ENCODE results near the gene IFI6.
"Not testable (repeated sequence)": the region's sequence is repeated elsewhere in the genome, so short reads cannot be mapped to it uniquely, and the experiment has no call there.

Gene IFI6

GRCh38 chr1:27626031-27626935 lies 45.7 kb downstream of the IFI6 start:
- DNase-seq: no peak

GRCh38 chr1:27624467-27625178 lies 47.4 kb downstream of the IFI6 start:
- no peak for DNase-seq

- DNase-seq: peak; percentile 48
These were observed 48.4 kb downstream of the IFI6 start for GRCh38 chr1:27623327-27624212.

GRCh38 chr1:27622828-27623227 lies 49.2 kb downstream of the IFI6 start:
- DNase-seq: no peak

- no peak for DNase-seq
These were observed 50.7 kb downstream of the IFI6 start for GRCh38 chr1:27621051-27621920.

- not testable (repeated sequence) for DNase-seq
These were observed 52.1 kb downstream of the IFI6 start for GRCh38 chr1:27619782-27620438.

DNA sequence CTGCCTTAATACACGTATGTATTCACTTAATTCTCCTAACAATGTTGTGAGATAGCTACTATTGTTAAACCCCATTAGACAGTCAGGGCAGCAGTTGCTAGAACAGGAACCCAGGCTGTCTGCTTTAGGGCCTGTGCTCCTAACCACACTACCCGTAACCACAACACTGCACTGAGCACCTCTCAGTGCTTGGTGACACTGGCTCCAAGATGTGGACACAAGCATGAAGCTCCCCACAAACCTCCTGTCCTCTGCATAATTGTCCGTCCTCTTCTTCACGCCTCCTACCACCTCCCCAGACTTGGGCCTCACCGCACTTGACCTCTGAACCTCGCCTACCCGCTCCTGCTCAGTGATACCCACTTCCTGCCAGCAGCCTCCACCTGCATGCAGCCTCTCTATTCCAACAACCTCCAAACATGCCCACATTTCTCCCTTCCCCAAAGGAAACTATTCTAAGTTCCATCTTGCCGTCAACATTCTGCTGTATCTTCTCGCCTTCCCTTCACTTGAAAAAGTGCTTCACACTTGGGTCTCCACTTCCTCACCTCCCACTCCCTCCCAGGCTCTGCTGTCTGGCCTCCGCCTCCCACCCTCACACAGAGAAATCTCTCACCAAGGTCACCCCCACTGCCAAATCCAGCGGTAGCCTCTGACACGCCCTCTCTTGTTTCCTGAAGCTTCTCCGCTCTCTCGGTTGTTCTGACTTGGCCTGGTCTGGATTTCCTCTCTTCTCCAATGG lies 53.5 kb downstream of the IFI6 start:
- peak; percentile 80 for DNase-seq

DNA sequence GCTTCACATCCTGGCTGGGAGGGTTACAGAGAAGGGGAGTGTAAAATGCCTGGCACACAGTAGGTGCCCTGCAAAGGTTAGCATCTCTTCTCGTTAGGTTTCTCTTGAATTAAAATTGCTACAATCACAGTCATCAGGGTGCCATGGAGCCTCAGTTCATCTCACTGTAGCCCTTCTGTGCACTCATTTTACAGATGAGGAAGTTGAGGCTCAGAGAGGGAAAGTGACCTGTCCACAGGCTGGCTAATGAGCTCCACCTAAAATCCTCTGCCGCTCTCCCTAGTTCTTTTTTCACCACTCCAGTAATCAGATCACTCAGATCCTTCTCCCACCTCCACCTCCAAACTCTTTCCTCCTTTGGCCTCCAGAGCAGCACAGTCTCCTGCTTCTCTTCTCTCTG lies 54.6 kb downstream of the IFI6 start:
- no peak for DNase-seq

DNA sequence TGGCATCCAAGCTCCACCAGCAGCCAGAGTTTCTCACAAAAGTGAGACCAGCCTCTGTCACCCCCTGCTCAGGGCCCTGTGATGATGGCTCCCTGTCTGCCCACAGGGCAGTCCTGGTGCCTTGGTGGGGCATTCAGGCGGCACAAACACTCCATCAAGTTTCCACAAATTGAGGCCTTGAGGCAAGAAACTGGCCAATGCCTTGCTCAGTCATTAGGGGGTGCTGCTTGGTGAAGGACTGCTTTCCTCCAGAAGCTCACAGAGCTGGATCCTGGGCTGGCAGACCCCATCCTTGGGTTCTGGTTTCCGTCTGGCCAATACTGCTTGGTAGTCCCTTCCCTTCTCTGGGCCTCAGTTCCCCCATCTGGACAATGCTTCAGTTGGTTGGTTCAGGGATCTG lies 55.6 kb downstream of the IFI6 start:
- no peak for DNase-seq

Measured in GDM1 (cell line).